Measurements from ENCODE around the gene SDK1. TPM values are rescaled to one million over a fixed set of nuclear protein-coding genes. Genes with fewer than 3 reads are reported as not detected.
A peak's percentile ranks its signal among the peaks of the same experiment; 100 is the strongest.

The SDK1 gene
- total and polyA plus RNA-seq, 10 of the 15 experiments (the other 5 are each of a cell fraction or from before 2014, with no cell fraction given), result 0.14 to 0.33 TPM; not detected in 8

GRCh38 chr7:3673524-3673923 is 372.5 kb downstream of the SDK1 start:
- in situ Hi-C loops (cut with MboI) (no loop called here), intact Hi-C loops (cut with micrococcal nuclease; ENCODE audit: unreplicated experiment) (no loop called here)
- no peaks in the 10 kb centered on the region for H3K4me1 ChIP-seq (ENCODE audit: control insufficient read depth, insufficient read depth, low read length)
- H3K79me2 ChIP-seq (ENCODE audit: control insufficient read depth, insufficient read depth, low read length), result no peaks in the 10 kb centered on the region
- no peaks in the 10 kb centered on the region for H3K36me3 ChIP-seq (ENCODE audit: control insufficient read depth in 2 of 2, insufficient read depth in 2 of 2, low read length in 1 of 2)
- no TSS peak for BruUV-seq (replicated peaks)
- TF ChIP-seq SREBF1 (IDR thresholded peaks at IDR 0.05; ENCODE audit: low read length) (no peak), CTCF (IDR thresholded peaks at IDR 0.05 in 2 of 3, conservative IDR thresholded peaks at IDR 0.05 in 1 of 3; ENCODE audit: control insufficient read depth in 2 of 3, extremely low read depth in 1 of 3, insufficient read depth in 1 of 3, low read depth in 3 of 3, low read length in 3 of 3) (peak in 1 of 3 experiments; percentile 14; a peak in 1 of 6 replicates), RAD21 (IDR thresholded peaks at IDR 0.05; ENCODE audit: insufficient read depth, low read depth, low read length) (0 out of 2 replicates have a peak, but pooled peaks have one; percentile 20)
- SMC1A ChIA-PET (ENCODE audit: uncharacterized antibody, unreplicated experiment), result interaction anchor here (0.9 to 1.8 kb wide), 3 partner anchors 10 to 807 kb away, joined by 3 to 4 read pairs (median 3); no protein-coding TSS in a partner anchor
- 28% methylated on average over 5 of the region's 5 CpGs for whole genome bisulfite sequencing (ENCODE audit: insufficient coverage, insufficient replicate concordance, low lambda C conversion rate, missing lambda C conversion rate)
- no peak for FAIRE-seq
- DNase-seq (ENCODE audit: low read depth, low spot score), result no peak
- RAD21 ChIA-PET (ENCODE audit: unreplicated experiment), result interaction anchor here (1.2 kb wide), 1 partner anchor 809 kb away, joined by 3 read pairs; no protein-coding TSS in a partner anchor
- ATAC-seq, result no peak
- H2AFZ ChIP-seq (ENCODE audit: control insufficient read depth, low read depth, low read length), result no peak overlapping the region
- H3K9me3 ChIP-seq (replicated peaks; ENCODE audit: control insufficient read depth, insufficient read depth, low read length), result no peaks in the 10 kb centered on the region
- CTCF ChIA-PET, result interaction anchor here (0.6 to 2.0 kb wide), 4 partner anchors 15 to 808 kb away, joined by 3 to 11 read pairs (median 6); no protein-coding TSS in a partner anchor
- no peaks in the 10 kb centered on the region for H3K27me3 ChIP-seq (replicated peaks in 1 of 2; ENCODE audit: control insufficient read depth in 2 of 2, insufficient read depth in 2 of 2, low read length in 1 of 2)
- no peak overlapping the region for H3K4me2 ChIP-seq (ENCODE audit: control insufficient read depth, insufficient read depth)
- POLR2A ChIA-PET, result no interaction called here
- no peak overlapping the region for H3K27ac ChIP-seq (ENCODE audit: control insufficient read depth, insufficient read depth)
- H4K20me1 ChIP-seq (ENCODE audit: control insufficient read depth, insufficient read depth), result no peaks in the 10 kb centered on the region
- no peak overlapping the region for H3K9ac ChIP-seq (ENCODE audit: control insufficient read depth, insufficient read depth, low read length)
- no peak overlapping the region for H3K4me3 ChIP-seq

GRCh38 chr7:3678314-3678810 is 377.3 kb downstream of the SDK1 start:
- Histone ChIP-seq H4K20me1 (ENCODE audit: control insufficient read depth, insufficient read depth) (no peaks in the 10 kb centered on the region), H3K36me3 (ENCODE audit: control insufficient read depth in 2 of 2, insufficient read depth in 2 of 2, low read length in 1 of 2) (no peaks in the 10 kb centered on the region), H3K27ac (ENCODE audit: control insufficient read depth, insufficient read depth) (no peak overlapping the region), H3K4me3 (no peak overlapping the region), H3K4me1 (ENCODE audit: control insufficient read depth, insufficient read depth, low read length) (no peaks in the 10 kb centered on the region), H3K9ac (ENCODE audit: control insufficient read depth, insufficient read depth, low read length) (no peak overlapping the region), H3K27me3 (replicated peaks in 1 of 2; ENCODE audit: control insufficient read depth in 2 of 2, insufficient read depth in 2 of 2, low read length in 1 of 2) (no peaks in the 10 kb centered on the region), H3K9me3 (replicated peaks; ENCODE audit: control insufficient read depth, insufficient read depth, low read length) (no peaks in the 10 kb centered on the region), H2AFZ (ENCODE audit: control insufficient read depth, low read depth, low read length) (no peak overlapping the region), H3K4me2 (ENCODE audit: control insufficient read depth, insufficient read depth) (no peak overlapping the region), H3K79me2 (ENCODE audit: control insufficient read depth, insufficient read depth, low read length) (no peaks in the 10 kb centered on the region)
- no TSS peak for BruUV-seq (replicated peaks)
- ATAC-seq (no peak), FAIRE-seq (no peak), DNase-seq (ENCODE audit: low read depth, low spot score) (no peak)
- 48% methylated on average over 4 of the region's 4 CpGs for WGBS (ENCODE audit: insufficient coverage, insufficient replicate concordance, low lambda C conversion rate, missing lambda C conversion rate)
- intact Hi-C loops (cut with micrococcal nuclease; ENCODE audit: unreplicated experiment), result no loop called here
- POLR2A ChIA-PET, result no interaction called here
- RAD21 ChIA-PET (ENCODE audit: unreplicated experiment), result no interaction called here
- CTCF ChIA-PET, result no interaction called here
- in situ Hi-C loops (cut with MboI), result no loop called here
- SMC1A ChIA-PET (ENCODE audit: uncharacterized antibody, unreplicated experiment), result no interaction called here
- no peak for TF ChIP-seq POLR2AphosphoS2 (IDR thresholded peaks at IDR 0.05; ENCODE audit: low read depth, low read length)
- TF ChIP-seq SIN3A (IDR thresholded peaks at IDR 0.05; ENCODE audit: low read depth, low read length), result no peak
- TF ChIP-seq SUPT20H (IDR thresholded peaks at IDR 0.05; ENCODE audit: borderline replicate concordance, control insufficient read depth, low read depth, low read length), result no peak
- no peak for TF ChIP-seq GABPA (IDR thresholded peaks at IDR 0.05; ENCODE audit: low read depth)
- TF ChIP-seq USF2 (IDR thresholded peaks at IDR 0.05; ENCODE audit: borderline replicate concordance, low read depth, low read length), result no peak
- TF ChIP-seq KAT2A (conservative IDR thresholded peaks at IDR 0.05; ENCODE audit: control insufficient read depth, low read depth, low read length), result no peak
- TF ChIP-seq MAX (IDR thresholded peaks at IDR 0.05; ENCODE audit: low read depth, low read length), result no peak
- TF ChIP-seq YY1 (IDR thresholded peaks at IDR 0.05; ENCODE audit: low read depth, low read length), result no peak
- TF ChIP-seq IKZF1 (conservative IDR thresholded peaks at IDR 0.05), result no peak
- no peak for TF ChIP-seq SIX5 (IDR thresholded peaks at IDR 0.05; ENCODE audit: low read depth, low read length, severe bottlenecking)
- TF ChIP-seq RB1 (IDR thresholded peaks at IDR 0.05; ENCODE audit: borderline replicate concordance), result no peak

All from GM12878 (cell line).